Measurements from ENCODE around the gene YWHAB. TPM values are rescaled to one million over a fixed set of nuclear protein-coding genes. Genes with fewer than 3 reads are reported as not detected.

The YWHAB gene
- total RNA-seq, 2 donors from 2014 or later = 130 to 236 TPM

DNA sequence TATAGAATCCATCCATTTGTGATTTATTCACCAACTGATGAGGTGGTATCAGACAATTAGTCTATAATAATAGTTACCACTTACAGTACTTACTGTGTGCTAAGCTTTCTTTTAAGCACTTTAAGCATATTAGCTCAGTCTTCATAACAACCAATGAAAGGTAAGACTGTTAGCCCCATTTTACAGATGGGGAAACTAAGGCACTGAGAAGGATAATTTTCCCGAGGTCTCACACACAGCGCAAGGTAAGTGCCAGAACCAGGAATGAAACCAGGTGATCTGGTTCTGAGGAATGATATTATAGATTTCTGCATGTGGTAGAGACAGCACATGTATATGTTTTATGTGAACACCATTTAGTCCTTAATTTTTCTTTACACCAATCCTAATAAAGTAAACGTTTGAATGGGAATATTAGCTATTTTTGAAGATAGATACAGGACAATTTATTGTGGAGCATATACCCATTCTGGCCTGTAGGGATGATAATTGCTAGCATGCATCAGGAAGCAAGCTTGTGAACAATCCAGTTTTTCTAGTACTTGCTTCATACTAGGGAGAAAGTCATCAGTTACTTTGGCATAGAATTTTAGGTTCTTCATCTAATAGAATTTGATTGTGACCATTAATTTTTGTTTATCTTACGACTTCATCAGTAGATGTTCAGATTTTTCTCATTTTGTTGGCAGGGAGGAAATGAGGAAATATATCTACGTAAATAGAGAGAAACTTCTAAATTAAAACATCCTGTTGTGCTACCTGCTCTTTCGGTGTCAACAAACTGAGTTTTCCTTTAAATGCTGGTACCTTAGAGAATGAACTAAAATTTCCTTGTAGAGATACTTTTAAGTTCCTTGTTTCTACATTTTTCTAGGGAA, 3.0 kb downstream of the YWHAB start:
- ATAC-seq (replicated peaks) = no peak
- H3K4me1 Mint-ChIP-seq = peaks cover 28% of the 10 kb centered on the region
- peak overlapping the region; percentile 97 for H3K27ac Mint-ChIP-seq
- H3K36me3 Mint-ChIP-seq (ENCODE audit: low read depth) = peaks cover 75% of the 10 kb centered on the region
- H3K27me3 Mint-ChIP-seq = no peaks in the 10 kb centered on the region
- H3K9me3 Mint-ChIP-seq = no peaks in the 10 kb centered on the region
- peak overlapping the region; percentile 97 for H3K4me3 Mint-ChIP-seq

DNA sequence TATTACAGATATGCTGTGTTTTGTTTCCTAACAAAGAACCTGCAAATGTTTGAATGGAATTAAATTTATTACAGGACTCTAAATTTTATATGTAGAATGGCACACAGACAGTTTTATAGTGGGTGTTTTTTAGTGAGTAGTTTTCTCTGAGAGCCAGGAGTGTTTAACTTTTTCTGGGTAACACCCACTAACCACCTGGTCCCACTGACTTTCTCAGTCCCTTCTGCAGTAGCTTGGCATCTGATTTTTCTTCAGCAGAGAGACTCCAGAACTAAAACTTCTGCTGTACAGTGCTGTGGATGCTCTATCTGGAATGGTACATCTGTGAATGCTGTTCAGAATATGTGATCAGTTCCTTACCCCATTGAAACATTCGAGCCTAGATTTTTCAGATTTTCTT, 6.3 kb downstream of the YWHAB start:
- Mint-ChIP-seq H3K27ac (peak overlapping the region; percentile 68), H3K9me3 (no peaks in the 10 kb centered on the region), H3K4me3 (peak overlapping the region; percentile 60), H3K27me3 (no peaks in the 10 kb centered on the region), H3K36me3 (ENCODE audit: low read depth) (peaks cover 84% of the 10 kb centered on the region), H3K4me1 (peaks cover 47% of the 10 kb centered on the region)
- ATAC-seq (replicated peaks) = no peak

DNA sequence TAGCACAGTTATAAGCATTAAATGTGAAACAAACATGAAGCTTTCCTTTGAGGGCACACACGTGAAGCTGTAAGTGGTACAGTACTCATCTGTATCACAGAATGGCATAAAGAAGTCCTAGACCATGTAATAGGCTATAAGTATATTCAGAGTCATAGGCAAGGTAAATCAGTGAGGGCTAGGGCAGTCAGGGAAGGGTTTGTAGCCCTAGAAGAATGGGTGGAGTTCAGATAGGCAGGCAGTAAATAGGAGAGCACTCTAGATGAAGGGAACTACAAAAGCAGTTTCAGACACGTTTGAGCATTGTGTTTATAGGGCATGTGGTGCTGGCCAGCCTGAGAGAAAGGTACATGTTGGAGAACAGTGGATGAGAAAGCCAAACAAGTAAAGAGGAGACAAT, 9.5 kb downstream of the YWHAB start:
- Mint-ChIP-seq H3K27ac (peak overlapping the region; percentile 65), H3K4me3 (peak overlapping the region; percentile 33), H3K9me3 (no peaks in the 10 kb centered on the region), H3K36me3 (ENCODE audit: low read depth) (peaks cover 74% of the 10 kb centered on the region), H3K4me1 (peaks cover 43% of the 10 kb centered on the region), H3K27me3 (no peaks in the 10 kb centered on the region)
- peak; percentile 6 for ATAC-seq (replicated peaks)

DNA sequence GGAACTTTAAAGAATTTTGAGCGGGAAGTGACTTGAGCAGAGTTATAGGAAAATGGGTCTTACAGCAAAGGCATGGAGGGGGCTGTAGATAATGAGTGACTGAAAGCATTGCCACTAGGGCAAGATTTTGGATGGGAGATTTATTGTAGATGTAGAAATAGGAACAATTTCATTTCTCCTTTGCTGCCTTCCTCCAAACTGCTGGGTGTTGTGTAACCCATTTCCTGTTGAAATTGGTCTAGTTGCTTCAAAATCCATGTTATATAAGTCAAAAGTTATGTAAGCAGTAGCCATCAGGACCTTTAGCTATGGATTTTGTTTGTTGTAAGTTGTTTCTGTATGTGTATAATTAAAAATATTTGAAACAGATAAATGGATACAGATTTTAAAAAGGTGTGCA, 11.1 kb downstream of the YWHAB start:
- Mint-ChIP-seq H3K4me3 (peak overlapping the region; percentile 33), H3K9me3 (no peaks in the 10 kb centered on the region), H3K4me1 (peaks cover 47% of the 10 kb centered on the region), H3K36me3 (ENCODE audit: low read depth) (peaks cover 78% of the 10 kb centered on the region), H3K27me3 (no peaks in the 10 kb centered on the region), H3K27ac (peak overlapping the region; percentile 65)
- ATAC-seq (replicated peaks) = no peak

DNA sequence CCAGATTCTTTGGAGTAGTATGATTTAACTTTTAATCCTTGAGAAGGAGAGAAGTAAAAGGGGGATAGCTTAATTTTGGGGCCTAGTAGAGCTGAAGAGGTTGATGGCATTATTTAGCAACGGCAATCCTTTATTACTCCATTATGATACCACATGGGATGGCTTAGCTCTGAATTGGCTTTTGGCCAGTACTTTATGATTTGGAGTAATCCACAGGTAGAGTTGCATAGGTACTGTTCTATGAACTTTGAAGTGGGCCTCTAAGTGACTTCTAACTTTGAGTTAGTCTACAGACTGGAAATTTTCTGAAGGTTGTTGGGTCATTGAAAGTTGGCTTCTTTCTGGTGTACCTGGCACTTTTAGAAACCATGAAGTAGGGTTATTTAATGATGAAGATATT, 11.6 kb downstream of the YWHAB start:
- ATAC-seq (replicated peaks) = no peak
- Mint-ChIP-seq H3K9me3 (no peaks in the 10 kb centered on the region), H3K4me3 (peak overlapping the region; percentile 33), H3K27me3 (no peaks in the 10 kb centered on the region), H3K27ac (peak overlapping the region; percentile 65), H3K36me3 (ENCODE audit: low read depth) (peaks cover 78% of the 10 kb centered on the region), H3K4me1 (peaks cover 42% of the 10 kb centered on the region)

DNA sequence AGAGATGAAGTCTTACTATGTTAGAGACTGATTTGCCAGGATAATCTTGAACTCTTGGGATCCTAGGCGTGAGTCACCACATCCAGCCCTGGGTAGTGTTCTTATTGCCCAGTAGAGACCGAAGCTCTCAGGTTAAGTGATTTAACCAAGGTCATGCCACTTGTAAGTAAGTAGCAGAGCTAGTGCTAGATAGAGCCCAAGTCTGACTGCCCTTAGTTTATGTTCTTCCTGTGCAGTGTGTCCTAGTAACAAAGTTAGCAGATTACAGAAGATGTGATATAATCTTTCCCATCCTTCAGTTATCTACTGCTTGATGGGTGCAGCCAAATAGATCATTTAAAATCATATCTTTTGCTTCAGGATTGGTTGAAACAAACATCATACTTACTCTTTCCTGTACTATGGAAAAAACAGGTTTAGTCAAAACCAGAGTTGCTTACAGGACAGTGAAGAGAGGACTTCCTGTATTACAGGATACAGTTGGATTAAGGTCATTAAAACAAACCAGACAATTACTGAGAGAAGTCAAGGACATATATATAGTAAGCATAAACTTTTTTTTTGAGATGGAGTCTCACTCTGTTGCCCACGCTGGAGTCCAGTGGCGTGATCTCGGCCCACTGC, 14.8 kb downstream of the YWHAB start:
- H3K27ac Mint-ChIP-seq = peak overlapping the region; percentile 91
- ATAC-seq (replicated peaks) = peak; percentile 87
- H3K4me3 Mint-ChIP-seq = peak overlapping the region; percentile 62
- H3K4me1 Mint-ChIP-seq = peaks cover 27% of the 10 kb centered on the region
- no peaks in the 10 kb centered on the region for H3K27me3 Mint-ChIP-seq
- H3K9me3 Mint-ChIP-seq = no peaks in the 10 kb centered on the region
- peaks cover 81% of the 10 kb centered on the region for H3K36me3 Mint-ChIP-seq (ENCODE audit: low read depth)

DNA sequence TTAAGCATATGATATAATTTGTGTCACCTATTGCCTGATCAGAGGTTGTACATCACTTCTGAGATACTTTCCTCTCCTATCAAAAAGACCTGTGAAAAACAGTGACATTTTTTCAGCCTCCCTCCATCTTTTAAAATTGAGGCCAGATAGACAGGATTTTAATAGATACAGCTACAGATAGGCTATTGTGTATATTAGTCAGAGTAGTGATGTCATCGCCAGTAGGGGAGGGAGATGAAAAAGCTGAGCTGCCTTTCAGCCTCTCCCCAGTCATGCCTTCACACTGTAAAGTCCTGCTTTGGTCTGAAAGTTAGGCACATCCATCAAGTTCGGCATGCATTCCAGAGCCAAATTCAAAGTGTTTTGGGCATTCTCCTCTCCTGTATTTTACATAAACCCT, 16.5 kb downstream of the YWHAB start:
- Mint-ChIP-seq H3K4me1 (peaks cover 15% of the 10 kb centered on the region), H3K27ac (peak overlapping the region; percentile 1), H3K9me3 (no peaks in the 10 kb centered on the region), H3K36me3 (ENCODE audit: low read depth) (peaks cover 88% of the 10 kb centered on the region), H3K4me3 (no peak overlapping the region), H3K27me3 (no peaks in the 10 kb centered on the region)
- peak; percentile 51 for ATAC-seq (replicated peaks)

DNA sequence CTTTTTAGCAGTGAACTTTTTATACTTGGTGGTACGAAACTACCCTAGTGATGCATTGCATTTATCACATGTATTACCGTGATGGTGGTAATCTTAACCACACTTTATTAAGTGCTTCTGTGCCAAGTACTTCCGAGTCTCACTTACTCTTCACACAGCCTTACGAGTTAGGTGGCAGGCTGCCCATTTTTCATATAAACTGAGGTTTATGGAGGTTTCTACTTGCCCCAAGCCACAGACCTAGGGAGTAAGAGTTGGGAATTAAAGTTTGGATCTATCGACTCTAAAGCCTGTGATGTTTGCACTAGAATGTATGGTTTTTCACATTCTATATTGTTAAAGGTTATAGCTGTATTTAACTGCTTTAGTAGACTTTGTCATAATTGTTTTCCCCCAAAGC, 18.9 kb downstream of the YWHAB start:
- Mint-ChIP-seq H3K9me3 (no peaks in the 10 kb centered on the region), H3K27ac (peak overlapping the region; percentile 58), H3K4me3 (no peak overlapping the region), H3K36me3 (ENCODE audit: low read depth) (peaks cover 93% of the 10 kb centered on the region), H3K4me1 (peaks cover 16% of the 10 kb centered on the region), H3K27me3 (no peaks in the 10 kb centered on the region)
- ATAC-seq (replicated peaks) = no peak

DNA sequence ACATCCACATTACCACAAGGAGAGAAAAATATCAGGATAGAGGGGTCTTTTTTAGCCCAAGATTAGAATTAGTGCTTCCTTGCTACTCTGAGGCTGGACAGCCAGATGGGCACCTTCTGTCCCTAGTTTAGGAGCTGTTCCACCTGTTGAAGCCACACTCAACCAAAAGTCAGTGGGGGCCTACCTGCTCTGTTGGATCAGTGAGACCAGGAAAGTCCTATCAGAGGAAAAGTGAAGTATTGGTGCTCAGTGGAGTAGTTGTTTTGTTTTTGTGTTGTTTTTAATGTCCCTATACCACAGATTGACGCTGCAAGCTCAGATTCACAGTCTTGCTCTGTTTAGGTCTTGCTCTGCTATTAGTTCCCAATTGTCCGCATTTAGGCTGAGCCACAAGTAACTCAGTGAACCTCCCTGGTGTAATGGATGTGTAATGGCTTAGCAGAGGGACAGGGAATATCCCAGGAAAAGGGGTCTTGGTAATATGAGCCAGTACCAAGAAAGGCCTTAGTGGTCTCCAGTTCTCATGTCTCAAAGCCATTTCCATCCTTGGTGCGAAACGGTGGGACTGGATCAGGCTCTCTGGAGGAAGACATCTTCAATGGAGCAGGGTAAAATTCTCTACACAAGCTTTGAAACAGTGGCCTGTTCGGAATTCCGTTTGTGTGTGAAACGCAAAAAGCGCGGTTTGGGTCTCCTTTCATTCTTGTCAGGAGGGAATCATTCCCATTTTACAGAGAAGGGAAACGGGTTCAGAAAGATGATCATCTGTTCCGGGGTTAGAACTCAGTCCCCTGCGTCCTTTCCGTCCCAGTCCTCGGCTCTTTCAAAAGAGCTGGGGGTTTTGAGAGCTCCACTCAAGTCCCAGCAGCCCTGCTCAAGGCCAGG, 23.7 kb downstream of the YWHAB start:
- peaks cover 68% of the 10 kb centered on the region for H3K36me3 Mint-ChIP-seq (ENCODE audit: low read depth)
- peak overlapping the region; percentile 85 for H3K4me3 Mint-ChIP-seq
- no peaks in the 10 kb centered on the region for H3K9me3 Mint-ChIP-seq
- peaks cover 14% of the 10 kb centered on the region for H3K4me1 Mint-ChIP-seq
- ATAC-seq (replicated peaks) = no peak
- peak overlapping the region; percentile 82 for H3K27ac Mint-ChIP-seq
- no peaks in the 10 kb centered on the region for H3K27me3 Mint-ChIP-seq

DNA sequence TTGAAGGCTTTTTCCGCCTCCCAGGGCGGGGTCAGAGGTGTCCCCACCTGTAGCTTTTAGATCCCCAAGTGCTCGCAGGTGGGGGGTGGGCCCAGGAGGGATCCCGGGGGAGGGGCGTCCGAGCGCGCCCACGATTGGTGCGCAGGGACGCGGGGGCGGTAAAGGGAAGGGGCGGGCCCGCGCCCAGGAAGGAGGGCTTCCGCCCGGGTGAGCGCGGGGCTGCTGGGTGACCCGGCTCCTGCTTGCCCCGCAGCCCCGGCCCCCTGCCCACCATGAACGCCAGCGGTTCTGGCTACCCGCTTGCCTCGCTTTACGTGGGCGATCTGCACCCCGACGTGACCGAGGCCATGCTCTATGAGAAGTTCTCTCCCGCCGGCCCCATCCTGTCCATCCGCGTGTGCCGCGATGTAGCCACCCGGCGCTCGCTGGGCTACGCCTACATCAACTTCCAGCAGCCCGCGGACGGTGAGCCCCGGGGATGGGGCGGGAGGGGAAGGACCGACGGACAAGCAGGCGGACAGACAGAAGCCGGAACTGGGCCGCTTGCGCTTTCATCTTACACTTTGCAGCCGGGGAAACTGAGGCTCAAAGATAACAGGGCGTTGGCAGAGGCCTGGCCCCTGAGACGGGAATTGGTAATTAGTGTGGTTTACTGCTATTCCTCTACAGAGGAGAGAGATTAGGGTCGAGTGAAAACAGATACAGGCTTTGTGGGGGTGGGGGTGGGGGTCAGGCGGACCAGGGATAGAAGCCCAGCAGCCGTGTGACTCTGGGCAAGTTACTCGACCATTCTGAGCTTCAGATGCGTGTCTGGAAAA, 24.6 kb downstream of the YWHAB start, which contains the start of gene PABPC1L:
TSS of gene PABPC1L (plus strand) at position 189 of the 818 bp plus-strand sequence. CDS start at position 273, 84 bp downstream.
- H3K4me1 Mint-ChIP-seq = peaks cover 14% of the 10 kb centered on the region
- no peaks in the 10 kb centered on the region for H3K27me3 Mint-ChIP-seq
- no peaks in the 10 kb centered on the region for H3K9me3 Mint-ChIP-seq
- H3K4me3 Mint-ChIP-seq = peak within 1 kb of the TSS; percentile 85
- H3K27ac Mint-ChIP-seq = peak within 1 kb of the TSS; percentile 82
- peak; percentile 94 for ATAC-seq (replicated peaks)
- peaks cover 68% of the 10 kb centered on the region for H3K36me3 Mint-ChIP-seq (ENCODE audit: low read depth)

DNA sequence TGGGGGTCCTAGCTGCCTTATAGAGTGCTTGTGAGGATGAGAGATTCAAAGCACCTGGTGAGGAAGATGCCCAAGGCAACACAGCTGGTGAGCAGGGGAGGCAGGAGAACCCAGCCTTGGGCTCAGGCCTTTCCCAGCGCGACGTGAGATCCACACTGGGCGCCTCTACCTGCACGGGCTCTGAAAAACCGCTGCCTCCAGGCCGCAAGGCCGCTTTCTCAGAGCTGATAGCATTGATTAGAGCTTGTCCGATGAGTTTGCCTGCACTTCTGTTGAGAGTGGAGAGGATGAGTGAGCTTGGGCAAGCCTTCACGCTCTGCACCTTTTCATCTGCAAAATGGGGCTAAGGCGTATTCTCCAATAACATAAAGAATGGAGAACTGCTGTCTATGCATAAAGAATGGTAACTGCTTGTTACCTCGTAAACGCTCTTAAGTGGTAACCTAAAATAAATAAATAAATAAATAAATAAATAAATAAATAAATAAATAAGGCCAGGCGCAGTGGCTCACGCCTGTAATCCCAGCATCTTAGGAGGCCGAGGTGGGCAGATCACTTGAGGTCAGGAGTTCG, 25.3 kb downstream of the YWHAB start:
- no peaks in the 10 kb centered on the region for H3K27me3 Mint-ChIP-seq
- H3K4me1 Mint-ChIP-seq = peaks cover 14% of the 10 kb centered on the region
- no peak for ATAC-seq (replicated peaks)
- H3K27ac Mint-ChIP-seq = peak overlapping the region; percentile 82
- H3K4me3 Mint-ChIP-seq = peak overlapping the region; percentile 85
- no peaks in the 10 kb centered on the region for H3K9me3 Mint-ChIP-seq
- peaks cover 65% of the 10 kb centered on the region for H3K36me3 Mint-ChIP-seq (ENCODE audit: low read depth)

DNA sequence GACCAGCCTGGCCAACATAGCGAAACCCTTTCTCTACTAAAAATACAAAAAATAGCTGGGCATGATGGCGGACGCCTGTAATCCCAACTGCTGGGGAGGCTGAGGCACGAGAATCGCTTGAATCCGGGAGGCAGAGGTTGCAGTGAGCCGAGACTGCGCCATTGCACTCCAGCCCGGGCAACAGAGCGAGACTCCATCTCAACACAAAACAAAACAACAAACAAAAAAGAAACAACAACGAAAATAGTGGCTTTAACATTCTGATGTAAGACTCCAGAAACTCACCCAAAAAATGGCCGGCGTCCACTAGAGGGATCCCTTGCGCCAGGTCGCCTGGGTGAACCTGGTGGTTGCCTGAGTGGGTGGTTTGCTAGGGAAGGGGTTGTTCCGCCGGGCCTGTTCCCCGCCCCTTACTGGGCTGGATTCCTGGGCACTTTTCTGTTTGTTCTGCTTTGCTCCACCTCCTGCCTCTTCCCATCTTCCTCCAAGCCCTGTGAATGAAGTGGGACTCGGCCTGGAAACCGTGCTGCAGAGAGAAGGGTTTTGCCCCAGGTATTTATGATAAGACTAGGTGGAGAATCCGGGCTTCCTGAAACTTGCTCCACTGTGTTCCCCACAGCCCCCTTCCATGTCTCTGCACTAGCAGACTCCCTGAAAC, 25.9 kb downstream of the YWHAB start:
- peaks cover 65% of the 10 kb centered on the region for H3K36me3 Mint-ChIP-seq (ENCODE audit: low read depth)
- no peaks in the 10 kb centered on the region for H3K9me3 Mint-ChIP-seq
- H3K4me3 Mint-ChIP-seq = peak overlapping the region; percentile 85
- no peaks in the 10 kb centered on the region for H3K27me3 Mint-ChIP-seq
- no peak for ATAC-seq (replicated peaks)
- H3K4me1 Mint-ChIP-seq = peaks cover 14% of the 10 kb centered on the region
- H3K27ac Mint-ChIP-seq = no peak overlapping the region

DNA sequence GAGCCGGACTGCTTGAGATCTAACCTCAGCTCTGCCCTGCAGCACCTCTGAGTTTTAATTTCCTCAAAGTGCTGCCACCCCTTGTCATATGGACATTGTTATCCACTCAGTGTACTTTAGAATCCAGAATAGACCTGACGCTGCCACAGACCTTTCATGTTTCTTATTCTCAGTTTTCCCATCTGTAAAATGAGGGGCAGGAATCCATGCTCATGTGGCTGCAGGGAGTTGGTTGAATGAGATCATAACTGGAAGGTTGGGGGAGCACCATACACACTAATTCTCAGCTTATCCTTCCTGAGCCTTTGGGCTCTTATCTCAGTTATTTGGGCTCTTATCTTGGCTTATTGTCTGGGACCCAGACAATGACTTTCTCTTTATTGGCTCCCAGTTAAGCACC, 26.7 kb downstream of the YWHAB start:
- H3K36me3 Mint-ChIP-seq (ENCODE audit: low read depth) = peaks cover 65% of the 10 kb centered on the region

More for the DNA sequence above, 26.7 kb downstream of the YWHAB start:
- peaks cover 14% of the 10 kb centered on the region for H3K4me1 Mint-ChIP-seq
- H3K27me3 Mint-ChIP-seq = no peaks in the 10 kb centered on the region
- H3K9me3 Mint-ChIP-seq = no peaks in the 10 kb centered on the region
- no peak overlapping the region for H3K27ac Mint-ChIP-seq
- ATAC-seq (replicated peaks) = no peak
- no peak overlapping the region for H3K4me3 Mint-ChIP-seq
